Measurements from ENCODE around the gene TRAPPC8. TPM values are rescaled to one million over a fixed set of nuclear protein-coding genes. Genes with fewer than 3 reads are reported as not detected.
"Not testable (repeated sequence)": the region's sequence is repeated elsewhere in the genome, so short reads cannot be mapped to it uniquely, and the experiment has no call there.

TRAPPC8 gene
- total and polyA plus RNA-seq, 2 of the 13 experiments (the other 11 are each of a cell fraction or from before 2014, with no cell fraction given): 34.6 to 50.8 TPM

DNA sequence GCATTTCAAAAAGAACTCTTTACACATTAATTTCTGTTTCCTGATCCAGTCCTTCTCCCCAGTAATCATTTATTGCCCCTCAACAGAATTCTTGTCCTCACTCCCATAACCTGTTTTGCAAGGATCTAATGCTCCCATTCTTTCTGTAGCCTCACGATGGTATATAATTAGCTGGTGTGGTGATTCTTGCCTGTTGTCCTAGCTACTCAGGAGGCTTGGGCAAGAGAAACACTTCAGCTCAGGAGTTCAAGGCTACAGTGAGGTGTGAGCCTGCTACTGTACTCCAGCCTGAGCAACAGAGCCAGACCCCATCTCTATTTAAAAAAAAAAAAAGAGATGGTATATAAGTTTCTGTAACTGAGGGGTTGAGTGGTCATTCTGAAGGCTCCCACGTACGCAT, 7.7 kb upstream of the TRAPPC8 start:
- no peaks in the 10 kb centered on the region for H3K9me3 ChIP-seq (ENCODE audit: low read length)
- H3K36me3 ChIP-seq (replicated peaks in 1 of 2; ENCODE audit: control insufficient read depth in 1 of 2, insufficient read depth in 2 of 2, low read length in 2 of 2): no peaks in the 10 kb centered on the region
- intact Hi-C loops (cut with micrococcal nuclease; ENCODE audit: unreplicated experiment): no loop called here
- TF ChIP-seq ZNF121 (CRISPR knock-in tag; IDR thresholded peaks at IDR 0.05) (peak; percentile 81), MXD4 (CRISPR knock-in tag; IDR thresholded peaks at IDR 0.05) (no peak)
- TF ChIP-seq, protein P1, sequence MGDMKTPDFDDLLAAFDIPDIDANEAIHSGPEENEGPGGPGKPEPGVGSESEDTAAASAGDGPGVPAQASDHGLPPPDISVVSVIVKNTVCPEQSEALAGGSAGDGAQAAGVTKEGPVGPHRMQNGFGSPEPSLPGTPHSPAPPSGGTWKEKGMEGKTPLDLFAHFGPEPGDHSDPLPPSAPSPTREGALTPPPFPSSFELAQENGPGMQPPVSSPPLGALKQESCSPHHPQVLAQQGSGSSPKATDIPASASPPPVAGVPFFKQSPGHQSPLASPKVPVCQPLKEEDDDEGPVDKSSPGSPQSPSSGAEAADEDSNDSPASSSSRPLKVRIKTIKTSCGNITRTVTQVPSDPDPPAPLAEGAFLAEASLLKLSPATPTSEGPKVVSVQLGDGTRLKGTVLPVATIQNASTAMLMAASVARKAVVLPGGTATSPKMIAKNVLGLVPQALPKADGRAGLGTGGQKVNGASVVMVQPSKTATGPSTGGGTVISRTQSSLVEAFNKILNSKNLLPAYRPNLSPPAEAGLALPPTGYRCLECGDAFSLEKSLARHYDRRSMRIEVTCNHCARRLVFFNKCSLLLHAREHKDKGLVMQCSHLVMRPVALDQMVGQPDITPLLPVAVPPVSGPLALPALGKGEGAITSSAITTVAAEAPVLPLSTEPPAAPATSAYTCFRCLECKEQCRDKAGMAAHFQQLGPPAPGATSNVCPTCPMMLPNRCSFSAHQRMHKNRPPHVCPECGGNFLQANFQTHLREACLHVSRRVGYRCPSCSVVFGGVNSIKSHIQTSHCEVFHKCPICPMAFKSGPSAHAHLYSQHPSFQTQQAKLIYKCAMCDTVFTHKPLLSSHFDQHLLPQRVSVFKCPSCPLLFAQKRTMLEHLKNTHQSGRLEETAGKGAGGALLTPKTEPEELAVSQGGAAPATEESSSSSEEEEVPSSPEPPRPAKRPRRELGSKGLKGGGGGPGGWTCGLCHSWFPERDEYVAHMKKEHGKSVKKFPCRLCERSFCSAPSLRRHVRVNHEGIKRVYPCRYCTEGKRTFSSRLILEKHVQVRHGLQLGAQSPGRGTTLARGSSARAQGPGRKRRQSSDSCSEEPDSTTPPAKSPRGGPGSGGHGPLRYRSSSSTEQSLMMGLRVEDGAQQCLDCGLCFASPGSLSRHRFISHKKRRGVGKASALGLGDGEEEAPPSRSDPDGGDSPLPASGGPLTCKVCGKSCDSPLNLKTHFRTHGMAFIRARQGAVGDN (CRISPR knock-in tag; IDR thresholded peaks at IDR 0.05): no peak
- H2AFZ ChIP-seq (ENCODE audit: low read length): no peak overlapping the region
- no peaks in the 10 kb centered on the region for H3K79me2 ChIP-seq (ENCODE audit: insufficient read depth, low read length)
- WGBS (ENCODE audit: low lambda C conversion rate): 55% methylated on average over 3 of the region's 3 CpGs
- H3K9ac ChIP-seq (ENCODE audit: insufficient read depth, low read depth, low read length): no peak overlapping the region
- POLR2A ChIA-PET: interaction anchor here (6.4 kb wide), 1 partner anchor 8 kb away, joined by 63 read pairs; the partner anchor contains the start of gene TRAPPC8
- BruUV-seq (replicated peaks): no TSS peak
- FAIRE-seq: no peak
- H4K20me1 ChIP-seq (ENCODE audit: insufficient read depth, low read length): no peaks in the 10 kb centered on the region
- in situ Hi-C loops (cut with HindIII; ENCODE audit: extremely low pct_ligation_motif_present, low pct_unique_long_range_greater_than_20kb): loop anchor here (10.0 kb wide), 1 partner anchor 206 kb away; no protein-coding TSS in a partner anchor
- DNase-seq (ENCODE audit: low spot score): no peak
- no peak overlapping the region for H3K4me3 ChIP-seq (replicated peaks in 1 of 3; ENCODE audit: insufficient read depth in 1 of 3, low read depth in 2 of 3, low read length in 3 of 3)
- H3K27ac ChIP-seq (ENCODE audit: extremely low read length, insufficient read depth, low read length): no peak overlapping the region
- H3K4me1 ChIP-seq (ENCODE audit: insufficient read depth, low read length): peaks cover 42% of the 10 kb centered on the region
- CTCF ChIA-PET (ENCODE audit: low intra/inter-chr PET ratio, low total read pairs): no interaction called here
- H3K27me3 ChIP-seq (ENCODE audit: control insufficient read depth in 1 of 2, insufficient read depth in 2 of 2, low read length in 2 of 2): no peaks in the 10 kb centered on the region
- H3K4me2 ChIP-seq (ENCODE audit: low read depth, low read length): no peak overlapping the region
- ATAC-seq: peak; percentile 52

DNA sequence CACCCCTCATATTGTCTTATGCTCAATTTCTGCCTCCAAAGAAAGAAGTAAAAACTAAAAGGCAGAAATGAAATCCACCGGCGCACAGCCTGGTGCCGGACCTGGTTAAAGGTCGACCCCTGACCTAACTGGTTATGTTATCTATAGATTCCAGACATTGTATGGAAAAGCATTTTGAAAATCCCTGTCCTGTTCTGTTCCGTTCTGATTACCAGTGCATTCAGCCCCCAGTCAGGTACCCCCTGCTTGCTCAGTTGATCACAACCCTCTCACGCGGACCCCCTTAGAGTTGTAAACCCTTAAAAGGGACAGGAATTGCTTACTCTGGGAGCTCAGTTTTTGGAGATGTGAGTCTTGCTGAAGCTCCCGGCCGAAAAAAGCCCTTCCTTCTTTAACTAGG, 5.4 kb upstream of the TRAPPC8 start:
- H3K27ac ChIP-seq (ENCODE audit: extremely low read length, insufficient read depth, low read length); H4K20me1 ChIP-seq (ENCODE audit: insufficient read depth, low read length); ATAC-seq; BruUV-seq (replicated peaks); H3K9me3 ChIP-seq (ENCODE audit: low read length); DNase-seq (ENCODE audit: low spot score); H3K79me2 ChIP-seq (ENCODE audit: insufficient read depth, low read length); in situ Hi-C loops (cut with HindIII; ENCODE audit: extremely low pct_ligation_motif_present, low pct_unique_long_range_greater_than_20kb); POLR2A ChIA-PET; H2AFZ ChIP-seq (ENCODE audit: low read length); H3K36me3 ChIP-seq (replicated peaks in 1 of 2; ENCODE audit: control insufficient read depth in 1 of 2, insufficient read depth in 2 of 2, low read length in 2 of 2); H3K4me2 ChIP-seq (ENCODE audit: low read depth, low read length); H3K9ac ChIP-seq (ENCODE audit: insufficient read depth, low read depth, low read length); H3K4me3 ChIP-seq (replicated peaks in 1 of 3; ENCODE audit: insufficient read depth in 1 of 3, low read depth in 2 of 3, low read length in 3 of 3); CTCF ChIA-PET (ENCODE audit: low intra/inter-chr PET ratio, low total read pairs); H3K27me3 ChIP-seq (ENCODE audit: control insufficient read depth in 1 of 2, insufficient read depth in 2 of 2, low read length in 2 of 2); FAIRE-seq: not testable (repeated sequence)
- intact Hi-C loops (cut with micrococcal nuclease; ENCODE audit: unreplicated experiment): loop anchor here (10.0 kb wide), 1 partner anchor 114 kb away; no protein-coding TSS in a partner anchor
- peaks cover 47% of the 10 kb centered on the region for H3K4me1 ChIP-seq (ENCODE audit: insufficient read depth, low read length)
- 67% methylated on average over 9 of the region's 9 CpGs for WGBS (ENCODE audit: low lambda C conversion rate)
